Left forelimb (tissue), 1 donor: ENCODE measurements around the gene S100G.
"Not testable (repeated sequence)": the region's sequence is repeated elsewhere in the genome, so short reads cannot be mapped to it uniquely, and the experiment has no call there.

Experiments
- DNase-seq: peaks from one replicate; pipeline ENCODE4 v3.0.0-alpha.2; 2018; ENCODE audit warnings: low spot score

S100G gene

GRCh38 chrX:16649858-16650257, at the start of gene S100G:
Gene S100G, plus strand, starts transcription at chrX:16650158. Its CDS starts 849 bp downstream, at chrX:16651007.
- DNase-seq = no peak

- DNase-seq = no peak
These were observed 48.1 kb upstream of the S100G start for GRCh38 chrX:16601885-16602284.

- not testable (repeated sequence) for DNase-seq
These were observed 46.7 kb upstream of the S100G start for GRCh38 chrX:16603235-16603634.

GRCh38 chrX:16603822-16604221, 46.1 kb upstream of the S100G start:
- no peak for DNase-seq

GRCh38 chrX:16604337-16604736, 45.6 kb upstream of the S100G start:
- no peak for DNase-seq

- DNase-seq = no peak
These were observed 43.7 kb upstream of the S100G start for GRCh38 chrX:16606142-16606720.

GRCh38 chrX:16610121-16610621, 39.8 kb upstream of the S100G start:
- no peak for DNase-seq

- DNase-seq = not testable (repeated sequence)
These were observed 39.3 kb upstream of the S100G start for GRCh38 chrX:16610654-16611053.

- no peak for DNase-seq
These were observed 37.6 kb upstream of the S100G start for GRCh38 chrX:16612257-16612897.

GRCh38 chrX:16617382-16617781, 32.6 kb upstream of the S100G start:
- DNase-seq = no peak

GRCh38 chrX:16618422-16618821, 31.5 kb upstream of the S100G start:
- DNase-seq = no peak

- no peak for DNase-seq
These were observed 30.9 kb upstream of the S100G start for GRCh38 chrX:16619024-16619423.

GRCh38 chrX:16628511-16628910, 21.4 kb upstream of the S100G start:
- DNase-seq = not testable (repeated sequence)

GRCh38 chrX:16628946-16629595, 20.9 kb upstream of the S100G start:
- DNase-seq = no peak

- DNase-seq = no peak
These were observed 20.0 kb upstream of the S100G start for GRCh38 chrX:16629909-16630308.

GRCh38 chrX:16633754-16634153, 16.2 kb upstream of the S100G start:
- no peak for DNase-seq

- DNase-seq = no peak
These were observed 14.9 kb upstream of the S100G start for GRCh38 chrX:16635040-16635439.

- no peak for DNase-seq
These were observed 14.4 kb upstream of the S100G start for GRCh38 chrX:16635596-16635995.

GRCh38 chrX:16638533-16638932, 11.4 kb upstream of the S100G start:
- no peak for DNase-seq

- no peak for DNase-seq
These were observed 10.0 kb upstream of the S100G start for GRCh38 chrX:16639966-16640365.

- no peak for DNase-seq
These were observed 9.1 kb upstream of the S100G start for GRCh38 chrX:16640823-16641222.

- no peak for DNase-seq
These were observed 6.8 kb upstream of the S100G start for GRCh38 chrX:16643176-16643575.
